GM12878 (cell line): ENCODE measurements around the gene FANCC.

ENCODE experiments used
- CTCF ChIP-seq, 3 experiments: IDR thresholded peaks in 2 of 3; conservative IDR thresholded peaks in 1 of 3; 2 replicates each; pipeline ENCODE4 v1.5.1; 2011; ENCODE audit warnings: low read depth in 3 of 3, low read length in 3 of 3, mild to moderate bottlenecking in 3 of 3, control low read depth in 2 of 3, moderate library complexity in 2 of 3, inconsistent platforms in 1 of 3, mixed read lengths in 1 of 3; ENCODE audit not compliant: control insufficient read depth in 2 of 3, insufficient read depth in 1 of 3; ENCODE audit errors: extremely low read depth in 1 of 3
- ZBTB33 ChIP-seq: fragments of 450-650 bp; IDR thresholded peaks from 2 replicates; pipeline ENCODE4 v1.6.1; 2017; ENCODE audit warnings: mild to moderate bottlenecking

- TF ChIP-seq CTCF (IDR thresholded peaks at IDR 0.05 in 2 of 3, conservative IDR thresholded peaks at IDR 0.05 in 1 of 3; ENCODE audit: control insufficient read depth in 2 of 3, extremely low read depth in 1 of 3, insufficient read depth in 1 of 3, low read depth in 3 of 3, low read length in 3 of 3) (no peak), ZBTB33 (no peak)
These were observed 212.5 kb downstream of the FANCC start for GRCh38 chr9:95104980-95105379.
